ENCODE data around the gene CACNA1I. TPM values are rescaled to one million over a fixed set of nuclear protein-coding genes. Genes with fewer than 3 reads are reported as not detected.

CACNA1I gene
- polyA plus RNA-seq, 3 donors = 0.04 TPM; not detected in 2

- WGBS (ENCODE audit: insufficient coverage) = 100% methylated on average over 1 of the region's 4 CpGs
- no peak for DNase-seq
- intact Hi-C loops (cut with micrococcal nuclease) = no loop called here
- Histone ChIP-seq H3K27me3 (ENCODE audit: control insufficient read depth in 2 of 2, insufficient read depth in 2 of 2, low read length in 2 of 2) (no peaks in the 10 kb centered on the region), H3K4me2 (replicated peaks; ENCODE audit: extremely low read depth, low read length, poor library complexity, severe bottlenecking) (no peak overlapping the region), H4K20me1 (ENCODE audit: insufficient read depth, low read length) (no peaks in the 10 kb centered on the region), H3K4me3 (replicated peaks in 1 of 3; ENCODE audit: low read depth in 2 of 3, low read length in 3 of 3) (no peak overlapping the region), H3K9me3 (replicated peaks in 1 of 2; ENCODE audit: control insufficient read depth in 1 of 2, insufficient read depth in 1 of 2, low read length in 2 of 2) (no peaks in the 10 kb centered on the region), H3K36me3 (replicated peaks in 1 of 2; ENCODE audit: control insufficient read depth in 1 of 2, insufficient read depth in 2 of 2, low read length in 2 of 2) (no peaks in the 10 kb centered on the region), H3K9ac (ENCODE audit: insufficient read depth, low read length, poor library complexity, severe bottlenecking) (no peak overlapping the region), H3K4me1 (ENCODE audit: control insufficient read depth in 1 of 2, insufficient read depth in 2 of 2, low read length in 2 of 2) (no peaks in the 10 kb centered on the region), H3K27ac (ENCODE audit: low read depth in 1 of 2, low read length in 2 of 2) (no peak overlapping the region), H2AFZ (ENCODE audit: insufficient read depth, low read depth, low read length, poor library complexity, severe bottlenecking) (no peak overlapping the region), H3K79me2 (ENCODE audit: insufficient read depth, low read length) (no peaks in the 10 kb centered on the region)
- Mint-ChIP-seq H3K27me3 (ENCODE audit: low read depth in 3 of 3) (peaks cover 14 to 20% (median 15%) of the 10 kb centered on the region in 3 donors), H3K27ac (no peak overlapping the region), H3K4me1 (no peaks in the 10 kb centered on the region), H3K36me3 (no peaks in the 10 kb centered on the region), H3K4me3 (no peak overlapping the region), H3K9me3 (peaks cover 0 to 6% (median 0%) of the 10 kb centered on the region in 7 donors)
- TF ChIP-seq, protein P1, sequence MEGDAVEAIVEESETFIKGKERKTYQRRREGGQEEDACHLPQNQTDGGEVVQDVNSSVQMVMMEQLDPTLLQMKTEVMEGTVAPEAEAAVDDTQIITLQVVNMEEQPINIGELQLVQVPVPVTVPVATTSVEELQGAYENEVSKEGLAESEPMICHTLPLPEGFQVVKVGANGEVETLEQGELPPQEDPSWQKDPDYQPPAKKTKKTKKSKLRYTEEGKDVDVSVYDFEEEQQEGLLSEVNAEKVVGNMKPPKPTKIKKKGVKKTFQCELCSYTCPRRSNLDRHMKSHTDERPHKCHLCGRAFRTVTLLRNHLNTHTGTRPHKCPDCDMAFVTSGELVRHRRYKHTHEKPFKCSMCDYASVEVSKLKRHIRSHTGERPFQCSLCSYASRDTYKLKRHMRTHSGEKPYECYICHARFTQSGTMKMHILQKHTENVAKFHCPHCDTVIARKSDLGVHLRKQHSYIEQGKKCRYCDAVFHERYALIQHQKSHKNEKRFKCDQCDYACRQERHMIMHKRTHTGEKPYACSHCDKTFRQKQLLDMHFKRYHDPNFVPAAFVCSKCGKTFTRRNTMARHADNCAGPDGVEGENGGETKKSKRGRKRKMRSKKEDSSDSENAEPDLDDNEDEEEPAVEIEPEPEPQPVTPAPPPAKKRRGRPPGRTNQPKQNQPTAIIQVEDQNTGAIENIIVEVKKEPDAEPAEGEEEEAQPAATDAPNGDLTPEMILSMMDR (IDR thresholded peaks at IDR 0.05) = no peak
These were observed 5.5 kb downstream of the CACNA1I start for GRCh38 chr22:39576027-39576426.

DNA sequence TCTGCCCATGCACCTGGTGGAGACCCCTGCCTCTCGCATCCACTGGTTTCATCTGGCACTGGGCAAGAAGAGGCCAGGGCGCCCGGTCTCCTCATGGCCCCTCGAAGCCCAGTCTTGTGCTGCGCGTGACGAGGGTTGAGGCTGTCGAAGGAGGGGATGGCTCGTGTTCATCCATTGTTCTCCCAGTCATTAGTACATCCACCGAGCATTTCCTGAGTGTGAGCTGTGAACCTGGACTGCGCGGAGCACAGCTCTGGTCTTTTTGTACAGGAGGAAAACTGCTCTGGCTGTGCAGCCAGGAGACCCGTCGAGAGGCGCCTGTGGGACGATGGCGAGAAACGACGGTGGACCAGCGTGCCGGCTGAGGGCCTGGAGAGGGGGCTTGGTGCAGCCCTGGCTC is 6.8 kb downstream of the CACNA1I start:
- no peaks in the 10 kb centered on the region for H3K36me3 Mint-ChIP-seq
- DNase-seq = no peak
- no peak overlapping the region for H3K4me3 ChIP-seq (replicated peaks in 1 of 3; ENCODE audit: low read depth in 2 of 3, low read length in 3 of 3)
- H3K9me3 ChIP-seq (replicated peaks in 1 of 2; ENCODE audit: control insufficient read depth in 1 of 2, insufficient read depth in 1 of 2, low read length in 2 of 2) = no peaks in the 10 kb centered on the region
- no peaks in the 10 kb centered on the region for H3K4me1 Mint-ChIP-seq
- H3K4me1 ChIP-seq (ENCODE audit: control insufficient read depth in 1 of 2, insufficient read depth in 2 of 2, low read length in 2 of 2) = no peaks in the 10 kb centered on the region
- intact Hi-C loops (cut with micrococcal nuclease) = no loop called here
- H3K79me2 ChIP-seq (ENCODE audit: insufficient read depth, low read length) = no peaks in the 10 kb centered on the region
- peaks cover 13 to 22% (median 15%) of the 10 kb centered on the region in 3 donors for H3K27me3 Mint-ChIP-seq (ENCODE audit: low read depth in 3 of 3)
- no peak overlapping the region for H3K27ac Mint-ChIP-seq
- no peaks in the 10 kb centered on the region for H3K27me3 ChIP-seq (ENCODE audit: control insufficient read depth in 2 of 2, insufficient read depth in 2 of 2, low read length in 2 of 2)
- no peak overlapping the region for H3K4me3 Mint-ChIP-seq
- WGBS (ENCODE audit: insufficient coverage) = 72% methylated on average over 18 of the region's 21 CpGs
- H2AFZ ChIP-seq (ENCODE audit: insufficient read depth, low read depth, low read length, poor library complexity, severe bottlenecking) = no peak overlapping the region
- H3K9me3 Mint-ChIP-seq = peaks cover 0 to 6% (median 0%) of the 10 kb centered on the region in 7 donors
- H3K4me2 ChIP-seq (replicated peaks; ENCODE audit: extremely low read depth, low read length, poor library complexity, severe bottlenecking) = no peak overlapping the region
- H3K36me3 ChIP-seq (replicated peaks in 1 of 2; ENCODE audit: control insufficient read depth in 1 of 2, insufficient read depth in 2 of 2, low read length in 2 of 2) = no peaks in the 10 kb centered on the region
- H3K9ac ChIP-seq (ENCODE audit: insufficient read depth, low read length, poor library complexity, severe bottlenecking) = no peak overlapping the region
- TF ChIP-seq, protein P1 (IDR thresholded peaks at IDR 0.05) = no peak
- H3K27ac ChIP-seq (ENCODE audit: low read depth in 1 of 2, low read length in 2 of 2) = no peak overlapping the region
- no peaks in the 10 kb centered on the region for H4K20me1 ChIP-seq (ENCODE audit: insufficient read depth, low read length)
